ENCODE data around the gene BNC2. TPM values are rescaled to one million over a fixed set of nuclear protein-coding genes. Genes with fewer than 3 reads are reported as not detected.
A peak's percentile ranks its signal among the peaks of the same experiment; 100 is the strongest.

The BNC2 gene
- total and polyA plus RNA-seq, 2 of the 13 experiments (the other 11 are each of a cell fraction or from before 2014, with no cell fraction given) = not detected

DNA sequence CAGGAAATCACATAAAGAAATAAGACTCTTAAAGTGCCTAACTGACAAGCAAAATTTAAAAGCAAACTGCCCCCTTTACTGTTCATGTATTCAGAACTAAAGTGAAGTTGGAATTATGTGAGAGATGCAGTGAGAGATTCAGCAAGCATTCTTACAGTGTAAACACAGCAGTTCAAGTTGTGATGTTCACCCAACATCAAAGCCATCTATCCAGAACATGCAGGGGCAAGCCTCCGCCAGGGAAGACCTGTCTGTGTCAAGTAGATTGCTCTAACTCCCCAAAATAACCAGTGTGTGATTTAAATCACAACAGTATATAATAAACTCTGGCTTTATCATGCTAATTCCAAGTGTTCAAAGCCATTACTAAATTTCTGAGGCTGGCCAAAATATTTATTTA lies 233.3 kb downstream of the BNC2 start (continued):
- TF ChIP-seq, protein P1, sequence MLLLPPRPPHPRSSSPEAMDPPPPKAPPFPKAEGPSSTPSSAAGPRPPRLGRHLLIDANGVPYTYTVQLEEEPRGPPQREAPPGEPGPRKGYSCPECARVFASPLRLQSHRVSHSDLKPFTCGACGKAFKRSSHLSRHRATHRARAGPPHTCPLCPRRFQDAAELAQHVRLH (CRISPR knock-in tag; IDR thresholded peaks at IDR 0.05; ENCODE audit: borderline replicate concordance, low read depth) = no peak
- TF ChIP-seq, protein P2, sequence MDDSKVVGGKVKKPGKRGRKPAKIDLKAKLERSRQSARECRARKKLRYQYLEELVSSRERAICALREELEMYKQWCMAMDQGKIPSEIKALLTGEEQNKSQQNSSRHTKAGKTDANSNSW (CRISPR knock-in tag; IDR thresholded peaks at IDR 0.05; ENCODE audit: borderline replicate concordance) = no peak
- TF ChIP-seq, protein P3, sequence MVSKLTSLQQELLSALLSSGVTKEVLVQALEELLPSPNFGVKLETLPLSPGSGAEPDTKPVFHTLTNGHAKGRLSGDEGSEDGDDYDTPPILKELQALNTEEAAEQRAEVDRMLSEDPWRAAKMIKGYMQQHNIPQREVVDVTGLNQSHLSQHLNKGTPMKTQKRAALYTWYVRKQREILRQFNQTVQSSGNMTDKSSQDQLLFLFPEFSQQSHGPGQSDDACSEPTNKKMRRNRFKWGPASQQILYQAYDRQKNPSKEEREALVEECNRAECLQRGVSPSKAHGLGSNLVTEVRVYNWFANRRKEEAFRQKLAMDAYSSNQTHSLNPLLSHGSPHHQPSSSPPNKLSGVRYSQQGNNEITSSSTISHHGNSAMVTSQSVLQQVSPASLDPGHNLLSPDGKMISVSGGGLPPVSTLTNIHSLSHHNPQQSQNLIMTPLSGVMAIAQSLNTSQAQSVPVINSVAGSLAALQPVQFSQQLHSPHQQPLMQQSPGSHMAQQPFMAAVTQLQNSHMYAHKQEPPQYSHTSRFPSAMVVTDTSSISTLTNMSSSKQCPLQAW (CRISPR knock-in tag; IDR thresholded peaks at IDR 0.05) = no peak
- TF ChIP-seq NFYC (CRISPR knock-in tag; IDR thresholded peaks at IDR 0.05) = no peak

DNA sequence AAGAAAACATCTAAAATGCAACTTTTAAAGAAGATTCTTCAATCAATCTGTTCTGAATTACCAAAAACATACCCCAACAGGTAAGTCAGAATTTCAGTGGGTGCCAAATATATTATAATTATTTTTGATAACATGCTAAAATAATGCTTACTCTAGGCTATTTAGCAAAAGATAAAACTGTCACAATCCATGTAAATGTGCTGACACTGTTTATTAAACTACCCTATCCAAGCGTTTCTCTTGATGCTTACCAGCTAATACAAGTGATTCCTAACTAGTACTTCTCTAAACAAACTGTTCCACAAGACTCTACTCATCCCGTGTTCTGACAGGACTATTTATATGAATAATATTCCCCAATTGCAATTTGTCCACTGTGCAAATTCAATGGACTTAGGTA lies 236.7 kb downstream of the BNC2 start:
- no peak overlapping the region for H2AFZ ChIP-seq (ENCODE audit: low read length)
- FAIRE-seq (no peak), ATAC-seq (no peak), DNase-seq (ENCODE audit: low spot score) (no peak)
- H4K20me1 ChIP-seq (ENCODE audit: insufficient read depth, low read length) = no peaks in the 10 kb centered on the region
- no peak overlapping the region for H3K9ac ChIP-seq (ENCODE audit: insufficient read depth, low read depth, low read length)
- 0 out of 5 replicates have a peak, but pooled peaks cover 0 to under 1% of the 10 kb centered on the region in 2 experiments for H3K27me3 ChIP-seq (ENCODE audit: control insufficient read depth in 1 of 2, insufficient read depth in 2 of 2, low read length in 2 of 2)
- no peaks in the 10 kb centered on the region for H3K9me3 ChIP-seq (ENCODE audit: low read length)
- H3K36me3 ChIP-seq (replicated peaks in 1 of 2; ENCODE audit: control insufficient read depth in 1 of 2, insufficient read depth in 2 of 2, low read length in 2 of 2) = no peaks in the 10 kb centered on the region
- POLR2A ChIA-PET = no interaction called here
- CTCF ChIA-PET (ENCODE audit: low intra/inter-chr PET ratio, low total read pairs) = no interaction called here
- no peak overlapping the region for H3K4me3 ChIP-seq (replicated peaks in 1 of 3; ENCODE audit: insufficient read depth in 1 of 3, low read depth in 2 of 3, low read length in 3 of 3)
- no peaks in the 10 kb centered on the region for H3K4me1 ChIP-seq (ENCODE audit: insufficient read depth, low read length)
- in situ Hi-C loops (cut with HindIII; ENCODE audit: extremely low pct_ligation_motif_present, low pct_unique_long_range_greater_than_20kb) (no loop called here), intact Hi-C loops (cut with micrococcal nuclease; ENCODE audit: unreplicated experiment) (no loop called here)
- no peak overlapping the region for H3K27ac ChIP-seq (ENCODE audit: extremely low read length, insufficient read depth, low read length)
- H3K4me2 ChIP-seq (ENCODE audit: low read depth, low read length) = no peak overlapping the region
- no TSS peak for BruUV-seq (replicated peaks)
- WGBS (ENCODE audit: low lambda C conversion rate) = 0% methylated on average over 2 of the region's 2 CpGs
- no peaks in the 10 kb centered on the region for H3K79me2 ChIP-seq (ENCODE audit: insufficient read depth, low read length)
- no peak for TF ChIP-seq ZNF883 (CRISPR knock-in tag; IDR thresholded peaks at IDR 0.05; ENCODE audit: not compliant biosample characterization)
- no peak for TF ChIP-seq KLF15 (CRISPR knock-in tag; IDR thresholded peaks at IDR 0.05; ENCODE audit: borderline replicate concordance)
- no peak for TF ChIP-seq SOX6 (IDR thresholded peaks at IDR 0.05)
- TF ChIP-seq SOX6 (CRISPR knock-in tag; IDR thresholded peaks at IDR 0.05) = no peak
- no peak for TF ChIP-seq ARNT2 (CRISPR knock-in tag; IDR thresholded peaks at IDR 0.05; ENCODE audit: low read depth)
- TF ChIP-seq, protein P4, sequence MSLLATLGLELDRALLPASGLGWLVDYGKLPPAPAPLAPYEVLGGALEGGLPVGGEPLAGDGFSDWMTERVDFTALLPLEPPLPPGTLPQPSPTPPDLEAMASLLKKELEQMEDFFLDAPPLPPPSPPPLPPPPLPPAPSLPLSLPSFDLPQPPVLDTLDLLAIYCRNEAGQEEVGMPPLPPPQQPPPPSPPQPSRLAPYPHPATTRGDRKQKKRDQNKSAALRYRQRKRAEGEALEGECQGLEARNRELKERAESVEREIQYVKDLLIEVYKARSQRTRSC (CRISPR knock-in tag; IDR thresholded peaks at IDR 0.05; ENCODE audit: low read depth) = no peak
- TF ChIP-seq RFXANK (CRISPR knock-in tag; IDR thresholded peaks at IDR 0.05) = no peak
- TF ChIP-seq, protein P5, sequence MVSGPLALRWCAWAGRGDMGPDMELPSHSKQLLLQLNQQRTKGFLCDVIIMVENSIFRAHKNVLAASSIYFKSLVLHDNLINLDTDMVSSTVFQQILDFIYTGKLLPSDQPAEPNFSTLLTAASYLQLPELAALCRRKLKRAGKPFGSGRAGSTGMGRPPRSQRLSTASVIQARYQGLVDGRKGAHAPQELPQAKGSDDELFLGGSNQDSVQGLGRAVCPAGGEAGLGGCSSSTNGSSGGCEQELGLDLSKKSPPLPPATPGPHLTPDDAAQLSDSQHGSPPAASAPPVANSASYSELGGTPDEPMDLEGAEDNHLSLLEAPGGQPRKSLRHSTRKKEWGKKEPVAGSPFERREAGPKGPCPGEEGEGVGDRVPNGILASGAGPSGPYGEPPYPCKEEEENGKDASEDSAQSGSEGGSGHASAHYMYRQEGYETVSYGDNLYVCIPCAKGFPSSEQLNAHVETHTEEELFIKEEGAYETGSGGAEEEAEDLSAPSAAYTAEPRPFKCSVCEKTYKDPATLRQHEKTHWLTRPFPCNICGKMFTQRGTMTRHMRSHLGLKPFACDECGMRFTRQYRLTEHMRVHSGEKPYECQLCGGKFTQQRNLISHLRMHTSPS (CRISPR knock-in tag; IDR thresholded peaks at IDR 0.05; ENCODE audit: low read depth) = no peak
- no peak for TF ChIP-seq ZBTB1 (CRISPR knock-in tag; IDR thresholded peaks at IDR 0.05; ENCODE audit: borderline replicate concordance)
- TF ChIP-seq SRSF9 (IDR thresholded peaks at IDR 0.05; ENCODE audit: borderline replicate concordance, insufficient read depth, low read depth, low read length, poor library complexity, severe bottlenecking) = no peak
- TF ChIP-seq, protein P6, sequence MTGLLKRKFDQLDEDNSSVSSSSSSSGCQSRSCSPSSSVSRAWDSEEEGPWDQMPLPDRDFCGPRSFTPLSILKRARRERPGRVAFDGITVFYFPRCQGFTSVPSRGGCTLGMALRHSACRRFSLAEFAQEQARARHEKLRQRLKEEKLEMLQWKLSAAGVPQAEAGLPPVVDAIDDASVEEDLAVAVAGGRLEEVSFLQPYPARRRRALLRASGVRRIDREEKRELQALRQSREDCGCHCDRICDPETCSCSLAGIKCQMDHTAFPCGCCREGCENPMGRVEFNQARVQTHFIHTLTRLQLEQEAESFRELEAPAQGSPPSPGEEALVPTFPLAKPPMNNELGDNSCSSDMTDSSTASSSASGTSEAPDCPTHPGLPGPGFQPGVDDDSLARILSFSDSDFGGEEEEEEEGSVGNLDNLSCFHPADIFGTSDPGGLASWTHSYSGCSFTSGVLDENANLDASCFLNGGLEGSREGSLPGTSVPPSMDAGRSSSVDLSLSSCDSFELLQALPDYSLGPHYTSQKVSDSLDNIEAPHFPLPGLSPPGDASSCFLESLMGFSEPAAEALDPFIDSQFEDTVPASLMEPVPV (CRISPR knock-in tag; IDR thresholded peaks at IDR 0.05) = no peak
- no peak for TF ChIP-seq NFKB2 (CRISPR knock-in tag; IDR thresholded peaks at IDR 0.05; ENCODE audit: borderline replicate concordance)
- peak; percentile 53 to 81; a peak in 3 of 4 replicates for TF ChIP-seq MAFK (conservative IDR thresholded peaks at IDR 0.05 in 1 of 2, IDR thresholded peaks at IDR 0.05 in 1 of 2; ENCODE audit: low read length in 2 of 2)
